IMR-90 (cell line): ENCODE data around the gene PTPRG. TPM values are rescaled to one million over a fixed set of nuclear protein-coding genes. Genes with fewer than 3 reads are reported as not detected.

ENCODE experiments used
- ATAC-seq: fragments of 200-7000 bp; cut with Tn5 transposase; 2 replicates; pipeline ENCODE4 v1.9.1; 2020; ENCODE audit warnings: low read depth, mild to moderate bottlenecking, moderate library complexity
- BruUV-seq: library from RNA; stranded (reverse); fragments of 400-500 nt; replicated peaks from 2 replicates; lab custom pipeline; 2021; lab: Mats Ljungman, UMichigan
- CTCF ChIA-PET: fragments of 300-600 bp; formaldehyde crosslinking; extraction: SDS; loops from one replicate; lab custom pipeline; 2021; ENCODE audit warnings: antibody characterized with exemption; lab: Yijun Ruan, JAX
- POLR2A ChIA-PET: fragments of 300-600 bp; sonication (Branson Sonifier 250); formaldehyde crosslinking; loops from one replicate; lab custom pipeline; 2022; ENCODE audit warnings: antibody characterized with exemption; ENCODE audit not compliant: unreplicated experiment; lab: Charles Lee
- DNase-seq: peaks from one replicate; pipeline ENCODE4 v3.0.0; 2013
- H2AFZ ChIP-seq: replicated peaks from 2 replicates; pipeline ENCODE3; 2013; ENCODE audit warnings: low read length, mild to moderate bottlenecking; ENCODE audit not compliant: poor library complexity
- H2AK5ac ChIP-seq: 2 replicates; pipeline ENCODE4 v1.6.1; 2013; ENCODE audit warnings: low read depth, low read length, inconsistent platforms
- H2AK9ac ChIP-seq: replicated peaks from 2 replicates; pipeline ENCODE3; 2013; ENCODE audit warnings: mild to moderate bottlenecking, low read depth, low read length, moderate library complexity; ENCODE audit not compliant: poor library complexity
- H2BK120ac ChIP-seq: 2 replicates; pipeline ENCODE4 v1.6.1; 2013; ENCODE audit warnings: low read depth, low read length, inconsistent platforms
- H2BK15ac ChIP-seq: 3 replicates; pipeline ENCODE4 v1.6.1; 2013; ENCODE audit warnings: low read depth, low read length, inconsistent platforms
- H2BK20ac ChIP-seq: 2 replicates; pipeline ENCODE4 v1.6.1; 2013; ENCODE audit warnings: low read depth, mild to moderate bottlenecking, inconsistent platforms, low read length, moderate library complexity
- H2BK5ac ChIP-seq: 2 replicates; pipeline ENCODE4 v1.6.1; 2013; ENCODE audit warnings: mild to moderate bottlenecking, low read depth, low read length, inconsistent platforms; ENCODE audit not compliant: poor library complexity, severe bottlenecking
- H3K14ac ChIP-seq: replicated peaks from 2 replicates; pipeline ENCODE4 v1.6.1; 2013; ENCODE audit warnings: low read depth, low read length, inconsistent platforms
- H3K18ac ChIP-seq: 2 replicates; pipeline ENCODE4 v1.6.1; 2013; ENCODE audit warnings: low read depth, low read length, control low read depth
- H3K23ac ChIP-seq: 2 replicates; pipeline ENCODE4 v1.6.1; 2013; ENCODE audit warnings: low read depth, low read length, inconsistent platforms
- H3K27ac ChIP-seq: 2 replicates; pipeline ENCODE4 v1.5.1; 2013; ENCODE audit warnings: mild to moderate bottlenecking, control low read depth, low read length; ENCODE audit not compliant: insufficient read depth
- H3K27me3 ChIP-seq: 2 replicates; pipeline ENCODE4 v1.6.1; 2013; ENCODE audit warnings: low read length; ENCODE audit not compliant: control insufficient read depth, insufficient read depth
- H3K36me3 ChIP-seq: 2 replicates; pipeline ENCODE4 v1.6.1; 2013; ENCODE audit warnings: low read length, mixed read lengths; ENCODE audit not compliant: control insufficient read depth, insufficient read depth
- H3K4ac ChIP-seq: 2 replicates; pipeline ENCODE4 v1.6.1; 2013; ENCODE audit warnings: low read depth, low read length, inconsistent platforms
- H3K4me1 ChIP-seq: 2 replicates; pipeline ENCODE4 v1.6.1; 2013; ENCODE audit warnings: low read length, mixed read lengths; ENCODE audit not compliant: control insufficient read depth, insufficient read depth
- H3K4me2 ChIP-seq: 2 replicates; pipeline ENCODE4 v1.6.1; 2013; ENCODE audit warnings: low read depth, mild to moderate bottlenecking, control low read depth, low read length, moderate library complexity
- H3K4me3 ChIP-seq: 2 replicates; pipeline ENCODE4 v1.5.1; 2013; ENCODE audit warnings: low read depth, mild to moderate bottlenecking, control low read depth, low read length, moderate library complexity; ENCODE audit not compliant: insufficient read depth
- H3K56ac ChIP-seq: 2 replicates; pipeline ENCODE4 v1.6.1; 2013; ENCODE audit warnings: low read length, inconsistent platforms; ENCODE audit not compliant: insufficient read depth; ENCODE audit errors: extremely low read depth
- H3K79me1 ChIP-seq, 2 experiments: 2 replicates each; pipeline ENCODE4 v1.6.1; 2013; ENCODE audit warnings: low read length in 2 of 2, inconsistent platforms in 1 of 2, low read depth in 1 of 2
- H3K9ac ChIP-seq: 2 replicates; pipeline ENCODE4 v1.6.1; 2013; ENCODE audit warnings: low read depth, low read length, control low read depth
- H3K9me1 ChIP-seq: 2 replicates; pipeline ENCODE4 v1.6.1; 2013; ENCODE audit warnings: low read length, inconsistent platforms; ENCODE audit not compliant: insufficient read depth
- H3K9me3 ChIP-seq: 2 replicates; pipeline ENCODE4 v1.6.1; 2013; ENCODE audit warnings: low read length; ENCODE audit not compliant: control insufficient read depth, insufficient read depth
- H4K20me1 ChIP-seq: 2 replicates; pipeline ENCODE4 v1.6.1; 2013; ENCODE audit warnings: low read length, inconsistent platforms; ENCODE audit not compliant: insufficient read depth
- H4K5ac ChIP-seq: 2 replicates; pipeline ENCODE4 v1.6.1; 2013; ENCODE audit warnings: mild to moderate bottlenecking, low read depth, low read length, control low read depth
- H4K8ac ChIP-seq, 2 experiments: 2 replicates each; pipeline ENCODE4 v1.6.1; 2013; ENCODE audit warnings: low read depth in 2 of 2, low read length in 2 of 2, control low read depth in 1 of 2, inconsistent platforms in 1 of 2
- H4K91ac ChIP-seq: 2 replicates; pipeline ENCODE4 v1.6.1; 2013; ENCODE audit warnings: low read depth, low read length, inconsistent platforms; ENCODE audit not compliant: insufficient read depth
- CEBPB ChIP-seq: IDR thresholded peaks from 2 replicates; pipeline ENCODE4 v1.6.1; 2012; ENCODE audit warnings: low read depth, low read length, improper control_type of control experiment
- MAFK ChIP-seq: IDR thresholded peaks from 2 replicates; pipeline ENCODE4 v1.6.1; 2012; ENCODE audit warnings: low read depth, low read length, improper control_type of control experiment
- POLR2A ChIP-seq: IDR thresholded peaks from 2 replicates; pipeline ENCODE4 v1.6.1; 2012; ENCODE audit warnings: mild to moderate bottlenecking, low read depth, low read length
- RFX5 ChIP-seq: IDR thresholded peaks from 2 replicates; pipeline ENCODE4 v1.8.0; 2012; ENCODE audit warnings: low read depth, mild to moderate bottlenecking, low read length, moderate library complexity
- WGBS, 2 experiments: methylation state at CpG; one replicate each; pipeline versions ENCODE4 v1.1.5 to v1.1.7; 2013; ENCODE audit warnings: missing lambda C conversion rate in 2 of 2; ENCODE audit not compliant: insufficient read length in 1 of 2; ENCODE audit errors: extremely low coverage in 2 of 2; 5-methylcytosine and 5-hydroxymethylcytosine counted together
- dilution Hi-C: fragments of 300-500 bp; cut with HindIII; formaldehyde crosslinking; loops from one replicate; pipeline ENCODE4 v1.14.3; 2018; ENCODE audit warnings: low sequenced_read_pairs; ENCODE audit not compliant: unreplicated experiment
- in situ Hi-C: fragments of 300-500 bp; cut with MboI; formaldehyde crosslinking; loops from 3 replicates; pipeline ENCODE4 v1.14.3; 2019; ENCODE audit warnings: low sequenced_read_pairs, inconsistent platforms, mixed read lengths
- intact Hi-C: fragments of 100-400 bp; cut with micrococcal nuclease; formaldehyde crosslinking; loops from 2 replicates; pipeline ENCODE4 v1.10.0; 2022
- polyA plus RNA-seq, 3 experiments: library from polyadenylated mRNA; depleted of rRNA; stranded (reverse); fragments of >200 nt; gene quantifications; 2 replicates each; pipeline ENCODE4 v1.2.3, GENCODE V29; 2012; ENCODE audit warnings: low replicate concordance in 1 of 3
- total RNA-seq: library from RNA; depleted of rRNA; stranded (reverse); fragments of >200 nt; gene quantifications from 2 replicates; pipeline ENCODE4 v1.2.3, GENCODE V29; 2012

Gene PTPRG
- total and polyA plus RNA-seq, 2 of the 4 experiments (the other 2 are of a cell fraction): 7.7 to 31.0 TPM

DNA sequence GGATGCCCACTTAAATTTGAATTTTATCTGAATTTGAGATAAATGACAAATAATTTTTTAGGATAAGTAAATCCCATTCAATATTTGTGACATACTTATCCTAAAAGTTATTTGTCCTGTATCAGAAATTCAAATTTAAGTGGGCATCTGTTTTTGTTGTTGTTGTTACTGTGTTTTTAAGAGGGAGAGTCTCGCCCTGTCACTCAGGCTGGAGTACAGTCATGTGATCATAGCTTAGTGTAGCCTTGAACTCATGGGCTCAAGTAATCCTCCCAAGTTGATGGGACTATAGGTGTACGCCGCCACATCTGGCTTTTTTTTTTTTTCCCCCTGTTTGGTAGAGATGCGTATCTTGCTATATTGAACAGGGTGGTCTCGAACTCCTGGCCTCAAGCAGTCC is 283.0 kb downstream of the PTPRG start:
- no peak overlapping the region for H2BK5ac ChIP-seq
- H4K5ac ChIP-seq: no peak overlapping the region
- H4K20me1 ChIP-seq: peaks cover 12% of the 10 kb centered on the region; the same call in 1 of the 2 replicates
- H3K18ac ChIP-seq: no peak overlapping the region
- no peaks in the 10 kb centered on the region for H3K36me3 ChIP-seq
- no peak overlapping the region for H3K4me3 ChIP-seq
- H3K23ac ChIP-seq: no peak overlapping the region
- no peaks in the 10 kb centered on the region for H3K27me3 ChIP-seq
- H3K9ac ChIP-seq: no peak overlapping the region
- POLR2A ChIA-PET: no interaction called here
- H3K56ac ChIP-seq: no peak overlapping the region
- no CpG with 5 or more reads among the region's 5 CpGs for WGBS, 2 experiments
- H4K91ac ChIP-seq: no peak overlapping the region
- ATAC-seq (no peak), DNase-seq (no peak)
- in situ Hi-C loops (no loop called here), dilution Hi-C loops (no loop called here), intact Hi-C loops (no loop called here)
- H4K8ac ChIP-seq: no peak overlapping the region
- no TSS peak for BruUV-seq
- H3K9me3 ChIP-seq: no peaks in the 10 kb centered on the region
- H2BK15ac ChIP-seq: no peak overlapping the region
- no peak overlapping the region for H3K4ac ChIP-seq
- H3K4me1 ChIP-seq: peaks cover 17% of the 10 kb centered on the region
- no peak overlapping the region for H3K27ac ChIP-seq
- CTCF ChIA-PET: interaction anchor here (0.7 kb wide), 1 partner anchor 197 kb away, joined by 11 read pairs; no protein-coding TSS in a partner anchor
- no peak overlapping the region for H2BK120ac ChIP-seq
- H3K9me1 ChIP-seq: peaks cover 8% of the 10 kb centered on the region
- H3K4me2 ChIP-seq: no peak overlapping the region
- H2AK5ac ChIP-seq: no peak overlapping the region
- H2AK9ac ChIP-seq: no peak overlapping the region
- H3K14ac ChIP-seq: no peak overlapping the region
- TF ChIP-seq POLR2A (no peak), RFX5 (no peak), CEBPB (no peak), MAFK (no peak)
- no peak overlapping the region for H2AFZ ChIP-seq
- H2BK20ac ChIP-seq: no peak overlapping the region
- H3K79me1 ChIP-seq: peaks cover 12 to 40% of the 10 kb centered on the region in 2 experiments
